Naive thymus-derived CD4-positive, alpha-beta T cell (primary cell): ENCODE results near the gene KDELR1. TPM values are rescaled to one million over a fixed set of nuclear protein-coding genes. Genes with fewer than 3 reads are reported as not detected.
A peak's percentile ranks its signal among the peaks of the same experiment; 100 is the strongest.

Experiments
- ATAC-seq: fragments of 150-1000 bp; cut with Tn5 transposase; 2 replicates; pipeline ENCODE4 v1.10.0; 2021; ENCODE audit warnings: mild to moderate bottlenecking, moderate library complexity
- CTCF ChIA-PET: fragments of 350-600 bp; sonication (Branson Sonifier 250); formaldehyde crosslinking; loops from one replicate; lab custom pipeline; 2021; ENCODE audit warnings: antibody characterized with exemption; lab: Charles Lee
- POLR2A ChIA-PET: fragments of 350-600 bp; sonication (Branson Sonifier 250); formaldehyde crosslinking; loops from one replicate; lab custom pipeline; 2021; ENCODE audit warnings: antibody characterized with exemption, inconsistent platforms; lab: Charles Lee
- DNase-seq, 9 donors: peaks; one replicate each; pipeline versions ENCODE4 v3.0.0 to v3.0.0-alpha.2; 2020 to 2022; ENCODE audit warnings: mixed read lengths in 1 of 9
- H3K27ac ChIP-seq: one replicate; pipeline ENCODE4 v1.7.0; 2013; ENCODE audit warnings: mild to moderate bottlenecking, low read depth, low read length, moderate library complexity
- H3K27me3 ChIP-seq, 2 donors: one replicate each; pipeline ENCODE4 v1.7.0; 2013; ENCODE audit warnings: low read length in 2 of 2, mild to moderate bottlenecking in 2 of 2, moderate library complexity in 2 of 2; ENCODE audit not compliant: control insufficient read depth in 2 of 2, insufficient read depth in 2 of 2
- H3K36me3 ChIP-seq, 3 experiments: 1 replicate in 2 of 3; 2 replicates in 1 of 3; pipeline ENCODE4 v1.7.0; 2013; ENCODE audit warnings: low read length in 3 of 3, mild to moderate bottlenecking in 3 of 3, moderate library complexity in 1 of 3; ENCODE audit not compliant: insufficient read depth in 3 of 3, control insufficient read depth in 2 of 3
- H3K4me1 ChIP-seq, 2 donors: one replicate each; pipeline ENCODE4 v1.7.0; 2013; ENCODE audit warnings: low read length in 2 of 2, mild to moderate bottlenecking in 2 of 2, moderate library complexity in 1 of 2; ENCODE audit not compliant: control insufficient read depth in 2 of 2, insufficient read depth in 2 of 2
- H3K4me3 ChIP-seq: 2 replicates; pipeline ENCODE4 v1.7.0; 2013; ENCODE audit warnings: mild to moderate bottlenecking, low read length
- H3K9me3 ChIP-seq, 3 experiments: 1 replicate in 2 of 3; 2 replicates in 1 of 3; pipeline ENCODE4 v1.7.0; 2013; ENCODE audit warnings: low read length in 3 of 3; ENCODE audit not compliant: control insufficient read depth in 2 of 3
- H3K27ac Mint-ChIP-seq, 9 donors: one replicate each; pipeline ENCODE4 v1.8.0; 2020 to 2022; ENCODE audit warnings: mixed read lengths in 9 of 9, mild to moderate bottlenecking in 8 of 9, moderate library complexity in 5 of 9, inconsistent platforms in 2 of 9
- H3K27me3 Mint-ChIP-seq, 5 donors: one replicate each; pipeline ENCODE4 v1.8.0; 2021 to 2022; ENCODE audit warnings: mixed read lengths in 5 of 5, mild to moderate bottlenecking in 1 of 5
- H3K36me3 Mint-ChIP-seq, 5 donors: one replicate each; pipeline ENCODE4 v1.8.0; 2020 to 2022; ENCODE audit warnings: mixed read lengths in 5 of 5, mild to moderate bottlenecking in 3 of 5, inconsistent platforms in 1 of 5
- H3K4me1 Mint-ChIP-seq, 7 donors: one replicate each; pipeline ENCODE4 v1.8.0; 2020 to 2022; ENCODE audit warnings: mixed read lengths in 7 of 7, mild to moderate bottlenecking in 3 of 7, inconsistent platforms in 1 of 7
- H3K4me3 Mint-ChIP-seq, 10 donors: one replicate each; pipeline ENCODE4 v1.8.0; 2020 to 2022; ENCODE audit warnings: mild to moderate bottlenecking in 10 of 10, mixed read lengths in 10 of 10, moderate library complexity in 6 of 10, inconsistent platforms in 2 of 10
- H3K9me3 Mint-ChIP-seq, 11 donors: one replicate each; pipeline ENCODE4 v1.8.0; 2020 to 2022; ENCODE audit warnings: mixed read lengths in 11 of 11, mild to moderate bottlenecking in 4 of 11, inconsistent platforms in 1 of 11, moderate library complexity in 1 of 11
- intact Hi-C, 2 donors: fragments of 100-400 bp; cut with micrococcal nuclease; formaldehyde crosslinking; loops; one replicate each; pipeline ENCODE4 v1.15.1; 2023
- polyA plus RNA-seq, 2 donors: library from polyadenylated mRNA; unstranded; fragments of 300-500 nt; fragmentation: Illumina TruSeq; gene quantifications; one replicate each; pipeline ENCODE4 v1.2.3, GENCODE V29; 2021
- total RNA-seq, 6 experiments: library from RNA in 5 of 6; stranded (reverse) in 5 of 6; gene quantifications; 1 replicate in 5 of 6; 2 replicates in 1 of 6; pipeline ENCODE4 v1.2.3 and lab custom pipeline; 2021 to 2026

Gene KDELR1
- total and polyA plus RNA-seq, 7 experiments from 2014 or later: 22.2 to 73.9 (median 51.2) TPM

DNA sequence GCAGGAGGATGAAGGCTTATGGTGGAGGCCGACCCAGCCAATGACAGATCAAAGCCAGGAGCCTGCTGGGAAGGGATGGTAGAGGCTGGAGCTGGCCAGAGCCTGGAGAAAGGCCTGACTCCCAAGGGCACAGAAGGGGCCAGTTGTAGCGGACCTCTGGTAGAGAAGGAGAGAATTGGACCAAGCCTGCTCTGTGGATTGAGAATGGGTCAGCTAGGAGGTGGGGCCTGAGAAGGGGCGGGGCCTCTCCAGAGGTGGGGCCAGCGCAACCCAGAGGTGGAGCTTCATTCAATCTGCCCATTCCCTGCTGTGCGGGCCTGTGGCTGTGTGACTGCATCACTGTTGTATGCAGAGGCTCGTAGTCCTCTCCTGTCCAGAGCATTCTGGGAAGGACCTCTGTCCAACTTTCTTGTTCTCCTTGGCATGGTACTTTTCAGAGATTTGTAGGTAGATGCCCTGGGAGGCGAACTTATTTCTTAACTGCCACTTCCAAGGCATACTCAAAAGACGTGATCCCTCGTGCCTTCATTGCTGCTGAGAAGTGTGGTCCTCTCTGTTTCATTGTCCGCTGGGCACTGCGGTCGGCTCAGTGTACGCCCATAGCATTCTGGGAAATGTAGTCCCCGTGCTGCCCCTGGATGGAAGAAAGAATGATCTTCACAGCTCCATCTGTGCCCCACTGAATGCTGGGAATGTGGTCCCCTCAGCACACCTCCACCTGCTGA, 8.8 kb upstream of the KDELR1 start:
- intact Hi-C loops: loop anchor here in 1 of 2 donors (5.0 kb wide), 1 partner anchor 67 kb away; the partner anchor contains the start of gene CYTH2
- ChIA-PET CTCF (interaction anchor here (2.0 kb wide), 1 partner anchor 9 kb away, joined by 9 read pairs; the partner anchor contains the start of gene KDELR1), POLR2A (interaction anchor here (1.0 to 1.1 kb wide), 3 partner anchors 9 to 79 kb away, joined by 3 to 6 read pairs (median 4); partner anchors contain the start of genes KDELR1, SYNGR4 and TMEM143)
- H3K4me1 Mint-ChIP-seq: peaks cover 18 to 37% (median 30%) of the 10 kb centered on the region in 7 donors
- Histone ChIP-seq H3K9me3 (no peaks in the 10 kb centered on the region), H3K27ac (no peak overlapping the region), H3K36me3 (no peaks in the 10 kb centered on the region), H3K4me1 (peaks cover 12 to 13% of the 10 kb centered on the region in 2 donors), H3K27me3 (peaks cover 5 to 9% of the 10 kb centered on the region in 2 donors), H3K4me3 (no peak overlapping the region)
- peaks cover 9 to 30% (median 20%) of the 10 kb centered on the region in 5 donors for H3K27me3 Mint-ChIP-seq
- peak; percentile 24 for ATAC-seq
- H3K4me3 Mint-ChIP-seq: peak overlapping the region in 4 of 10 donors; percentile 8 to 96 (median 29)
- peak in 4 of 9 donors; percentile 18 to 46 (median 28) for DNase-seq
- peaks cover 0 to 4% (median 0%) of the 10 kb centered on the region in 11 donors for H3K9me3 Mint-ChIP-seq
- H3K27ac Mint-ChIP-seq: peak overlapping the region in 7 of 9 donors; percentile 22 to 85 (median 70)
- H3K36me3 Mint-ChIP-seq: peaks cover 0 to 12% (median 0%) of the 10 kb centered on the region in 5 donors

DNA sequence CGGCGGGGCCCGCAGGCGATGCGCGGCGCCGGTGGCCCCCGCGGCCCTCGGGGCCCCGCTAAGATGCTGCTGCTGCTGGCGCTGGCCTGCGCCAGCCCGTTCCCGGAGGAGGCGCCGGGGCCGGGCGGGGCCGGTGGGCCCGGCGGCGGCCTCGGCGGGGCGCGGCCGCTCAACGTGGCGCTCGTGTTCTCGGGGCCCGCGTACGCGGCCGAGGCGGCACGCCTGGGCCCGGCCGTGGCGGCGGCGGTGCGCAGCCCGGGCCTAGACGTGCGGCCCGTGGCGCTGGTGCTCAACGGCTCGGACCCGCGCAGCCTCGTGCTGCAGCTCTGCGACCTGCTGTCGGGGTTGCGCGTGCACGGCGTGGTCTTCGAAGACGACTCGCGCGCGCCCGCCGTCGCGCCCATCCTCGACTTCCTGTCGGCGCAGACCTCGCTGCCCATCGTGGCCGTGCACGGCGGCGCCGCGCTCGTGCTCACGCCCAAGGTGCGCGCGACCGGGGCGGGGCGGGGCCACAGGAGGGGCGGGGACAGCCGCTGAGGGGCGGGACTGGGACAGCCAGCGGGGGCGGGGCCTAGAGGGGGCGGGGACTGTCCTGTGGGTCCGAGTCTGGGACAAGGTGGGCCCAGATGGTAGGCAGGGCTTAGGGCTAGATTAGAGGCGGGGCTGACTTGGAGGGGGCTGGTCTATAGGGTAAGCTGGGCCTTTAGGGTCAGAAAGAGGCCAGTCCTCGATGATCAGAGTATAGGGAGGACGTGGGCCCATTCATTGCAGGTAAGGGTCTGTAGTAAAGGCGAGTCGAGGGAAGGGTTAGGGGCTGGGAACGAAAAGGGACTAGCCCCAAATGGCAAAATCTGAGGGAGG, 7.3 kb upstream of the KDELR1 start:
- intact Hi-C loops: loop anchor here (1.0 to 5.0 kb wide), 11 partner anchors 7 to 239 kb away; partner anchors contain the start of genes SYNGR4 (in 2 of the 2), CYTH2 (in 1 of the 2), DBP (in 1 of the 2) and GRWD1 (in 1 of the 2)
- peaks cover 17 to 29% of the 10 kb centered on the region in 2 donors for H3K4me1 ChIP-seq
- CTCF ChIA-PET: no interaction called here

DNA sequence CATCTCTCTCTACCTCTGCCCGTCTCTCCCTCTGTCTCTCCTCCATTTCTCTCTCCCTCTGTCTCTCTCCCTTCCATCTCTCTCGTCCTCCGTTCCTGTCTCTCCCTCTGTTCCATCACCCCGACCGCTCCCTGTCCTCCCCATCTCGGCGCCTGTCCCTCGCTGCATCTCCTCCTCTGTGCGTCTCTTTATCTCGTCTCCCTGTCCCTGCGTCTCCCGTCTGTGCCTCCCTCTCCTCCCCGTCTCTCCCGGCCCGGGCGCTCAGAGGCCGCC, 6.7 kb upstream of the KDELR1 start:
- peak overlapping the region; percentile 63 for H3K4me3 ChIP-seq
- H3K27ac Mint-ChIP-seq: peak overlapping the region; percentile 62 to 97 (median 80)
- H3K36me3 ChIP-seq: no peaks in the 10 kb centered on the region
- H3K36me3 Mint-ChIP-seq: peaks cover 0 to 17% (median 0%) of the 10 kb centered on the region in 5 donors
- DNase-seq (peak in 2 of 9 donors; percentile 14 to 21), ATAC-seq (no peak)
- H3K4me1 ChIP-seq: peaks cover 17 to 33% of the 10 kb centered on the region in 2 donors
- H3K27me3 Mint-ChIP-seq: peaks cover 15 to 46% (median 31%) of the 10 kb centered on the region in 5 donors
- peaks cover 0 to 4% (median 0%) of the 10 kb centered on the region in 11 donors for H3K9me3 Mint-ChIP-seq
- H3K4me3 Mint-ChIP-seq: peak overlapping the region; percentile 81 to 96 (median 87)
- H3K9me3 ChIP-seq: no peaks in the 10 kb centered on the region
- intact Hi-C loops: loop anchor here (1.0 to 5.0 kb wide), 10 partner anchors 17 to 239 kb away; partner anchors contain the start of genes SYNGR4 (in 2 of the 2), CYTH2 (in 1 of the 2), DBP (in 1 of the 2) and GRWD1 (in 1 of the 2)
- H3K27ac ChIP-seq: peak overlapping the region; percentile 59
- peaks cover 9 to 21% of the 10 kb centered on the region in 2 donors for H3K27me3 ChIP-seq
- ChIA-PET POLR2A (no interaction called here), CTCF (no interaction called here)
- H3K4me1 Mint-ChIP-seq: peaks cover 18 to 52% (median 39%) of the 10 kb centered on the region in 7 donors

More for the DNA sequence above, 7.3 kb upstream of the KDELR1 start:
- DNase-seq (peak; percentile 77 to 88 (median 86)), ATAC-seq (peak; percentile 90)
- Histone ChIP-seq H3K27me3 (peaks cover 9 to 21% of the 10 kb centered on the region in 2 donors), H3K27ac (peak overlapping the region; percentile 59), H3K4me3 (peak overlapping the region; percentile 63), H3K36me3 (no peaks in the 10 kb centered on the region), H3K9me3 (no peaks in the 10 kb centered on the region)
- Mint-ChIP-seq H3K27me3 (peaks cover 15 to 43% (median 31%) of the 10 kb centered on the region in 5 donors), H3K27ac (peak overlapping the region; percentile 22 to 97 (median 85)), H3K4me3 (peak overlapping the region; percentile 54 to 96 (median 79)), H3K4me1 (peaks cover 18 to 51% (median 41%) of the 10 kb centered on the region in 7 donors), H3K36me3 (peaks cover 0 to 17% (median 0%) of the 10 kb centered on the region in 5 donors), H3K9me3 (peaks cover 0 to 4% (median 0%) of the 10 kb centered on the region in 11 donors)
- POLR2A ChIA-PET: interaction anchor here (1.1 kb wide), 1 partner anchor 78 kb away, joined by 4 read pairs; no protein-coding TSS in a partner anchor

DNA sequence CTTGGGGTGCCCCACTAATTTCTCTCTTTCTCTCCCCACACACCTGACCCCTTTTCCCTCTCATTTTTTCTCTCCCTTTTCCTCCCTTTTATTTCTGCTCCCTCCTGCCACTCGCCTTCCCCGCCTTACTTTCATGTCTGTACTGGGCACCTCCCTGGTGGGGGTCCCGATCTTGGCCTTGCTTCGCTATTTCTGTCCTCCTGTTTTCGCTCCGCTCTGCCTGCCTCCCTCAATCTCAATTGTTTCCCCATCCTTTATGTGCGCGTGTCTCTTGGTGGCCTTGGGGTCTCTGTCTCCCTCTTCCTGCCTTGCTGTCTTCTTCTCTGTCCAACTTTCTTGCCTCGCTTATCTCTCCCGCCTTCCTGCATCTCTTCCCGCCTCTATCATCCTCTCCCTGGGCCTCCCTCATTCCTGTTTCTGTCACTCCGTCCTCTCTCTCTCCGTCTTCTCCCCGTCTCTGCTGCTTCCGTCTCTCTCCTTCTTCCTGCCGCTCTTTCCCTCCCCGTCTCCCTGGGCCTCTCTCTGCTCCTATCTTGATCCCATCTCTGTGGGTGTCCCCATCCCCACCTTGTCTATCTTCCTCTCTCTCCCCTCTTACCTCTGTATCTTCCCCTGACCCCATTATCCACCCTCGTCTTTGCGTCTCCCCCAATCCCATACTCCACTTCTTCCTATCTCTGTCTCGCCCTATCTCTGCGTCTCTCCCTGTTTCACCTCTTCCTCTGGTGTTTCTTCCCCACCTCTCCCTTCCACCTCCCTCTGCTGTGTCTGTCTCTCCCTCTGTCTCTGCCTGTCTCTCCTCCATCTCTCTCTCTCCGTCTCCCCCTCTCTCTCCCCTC, 6.1 kb upstream of the KDELR1 start:
- intact Hi-C loops: loop anchor here (1.0 to 5.0 kb wide), 10 partner anchors 17 to 240 kb away; partner anchors contain the start of genes SYNGR4 (in 2 of the 2), CYTH2 (in 1 of the 2), DBP (in 1 of the 2) and GRWD1 (in 1 of the 2)
- Mint-ChIP-seq H3K4me3 (peak overlapping the region; percentile 81 to 96 (median 87)), H3K9me3 (peaks cover 0 to 4% (median 0%) of the 10 kb centered on the region in 11 donors), H3K4me1 (peaks cover 18 to 58% (median 39%) of the 10 kb centered on the region in 7 donors), H3K27me3 (peaks cover 15 to 51% (median 31%) of the 10 kb centered on the region in 5 donors), H3K36me3 (peaks cover 0 to 17% (median 0%) of the 10 kb centered on the region in 5 donors), H3K27ac (peak overlapping the region; percentile 62 to 97 (median 80))
- Histone ChIP-seq H3K27ac (peak overlapping the region; percentile 59), H3K36me3 (no peaks in the 10 kb centered on the region), H3K4me3 (peak overlapping the region; percentile 63), H3K9me3 (no peaks in the 10 kb centered on the region), H3K4me1 (peaks cover 17 to 33% of the 10 kb centered on the region in 2 donors), H3K27me3 (peaks cover 9 to 21% of the 10 kb centered on the region in 2 donors)
- DNase-seq: no peak
- CTCF ChIA-PET: no interaction called here
- no peak for ATAC-seq
- POLR2A ChIA-PET: no interaction called here

DNA sequence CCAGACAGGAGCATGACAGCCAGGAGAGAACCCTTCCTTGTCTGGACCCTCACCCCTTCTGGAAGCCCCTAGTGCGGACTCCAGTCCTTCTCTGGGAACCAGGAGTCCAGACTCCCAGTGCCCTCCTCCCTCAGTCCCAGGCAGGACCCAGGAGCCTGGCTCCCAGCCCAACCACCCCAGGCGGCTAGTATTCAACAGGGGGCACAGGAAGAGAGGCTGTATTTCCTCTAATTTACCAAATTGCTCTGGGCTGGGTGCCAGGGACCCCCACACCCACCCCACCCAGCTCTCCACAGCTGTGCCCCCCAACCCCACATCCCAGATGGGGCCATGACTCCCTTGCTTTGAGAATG, 5.4 kb upstream of the KDELR1 start:
- CTCF ChIA-PET: no interaction called here
- ATAC-seq: no peak
- H3K4me1 ChIP-seq: peaks cover 18 to 36% of the 10 kb centered on the region in 2 donors
- H3K27me3 ChIP-seq: peaks cover 9 to 21% of the 10 kb centered on the region in 2 donors
- H3K27ac ChIP-seq: no peak overlapping the region
- H3K36me3 ChIP-seq: no peaks in the 10 kb centered on the region
- no peaks in the 10 kb centered on the region for H3K9me3 ChIP-seq
- POLR2A ChIA-PET: no interaction called here
- Mint-ChIP-seq H3K4me1 (peaks cover 12 to 57% (median 40%) of the 10 kb centered on the region in 7 donors), H3K27me3 (peaks cover 15 to 56% (median 31%) of the 10 kb centered on the region in 5 donors), H3K9me3 (peaks cover 0 to 4% (median 0%) of the 10 kb centered on the region in 11 donors), H3K36me3 (peaks cover 0 to 17% (median 0%) of the 10 kb centered on the region in 5 donors), H3K4me3 (peak overlapping the region in 3 of 10 donors; percentile 86 to 96 (median 88)), H3K27ac (no peak overlapping the region)
- intact Hi-C loops: loop anchor here in 1 of 2 donors (5.0 kb wide), 1 partner anchor 96 kb away; no protein-coding TSS in a partner anchor
- no peak for DNase-seq
- H3K4me3 ChIP-seq: no peak overlapping the region
